ENCODE measurements around the gene ERFE.
"Not testable (repeated sequence)": the region's sequence is repeated elsewhere in the genome, so short reads cannot be mapped to it uniquely, and the experiment has no call there.

Gene ERFE

DNA sequence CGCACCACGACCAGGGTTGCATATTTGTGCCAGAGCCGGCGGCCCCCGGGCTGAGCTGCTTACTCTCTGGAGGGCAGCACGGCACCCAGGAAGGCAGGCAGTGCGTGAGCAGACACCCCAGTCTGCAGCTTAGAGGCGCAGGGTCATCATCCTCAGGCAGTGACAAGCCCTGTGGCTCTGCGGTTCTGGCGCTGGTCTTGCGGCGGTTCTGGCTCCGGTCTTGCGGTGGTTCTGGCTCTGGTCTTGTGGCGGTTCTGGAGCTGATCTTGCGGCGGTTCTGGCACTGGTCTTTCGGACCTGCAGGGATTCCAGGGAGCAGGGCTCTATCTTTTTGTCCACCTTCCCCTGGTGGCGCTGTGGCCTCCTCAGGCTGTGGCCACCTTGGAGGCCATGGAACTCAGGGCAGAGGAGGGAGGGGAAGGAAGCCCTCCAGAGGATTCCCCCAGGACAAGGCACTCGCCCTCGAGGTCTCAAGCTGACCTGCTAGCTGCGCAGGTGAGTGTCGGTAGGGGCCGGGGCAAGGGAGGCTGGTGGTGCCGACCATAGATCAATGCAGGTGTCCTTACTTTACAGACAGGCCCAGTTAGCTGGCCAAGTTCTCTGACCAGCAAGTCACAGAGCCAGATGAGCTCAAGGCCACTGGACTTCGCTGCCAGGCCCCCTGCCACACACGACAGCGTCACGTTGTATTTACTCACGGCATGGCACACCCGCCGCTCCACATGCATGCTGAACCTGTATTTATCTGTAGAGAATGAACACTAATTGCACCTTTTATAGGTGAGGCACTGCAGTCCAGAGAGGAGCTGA, 43.7 kb upstream of the ERFE start:
- no peaks in the 10 kb centered on the region for H3K4me1 ChIP-seq (ENCODE audit: insufficient read depth, low read length, severe bottlenecking)
- H3F3A ChIP-seq (ENCODE audit: insufficient read depth, low read length): no peaks in the 10 kb centered on the region
- H3K4me3 ChIP-seq (ENCODE audit: low read depth, low read length, poor library complexity, severe bottlenecking): no peak overlapping the region
- no peaks in the 10 kb centered on the region for H3K9me2 ChIP-seq (ENCODE audit: low read depth, low read length)
- H3K9ac ChIP-seq (ENCODE audit: low read length): no peak overlapping the region
- peaks cover 11% of the 10 kb centered on the region for H3K27me3 ChIP-seq (ENCODE audit: insufficient read depth, low read length)
- TF ChIP-seq CTCF (IDR thresholded peaks at IDR 0.05; ENCODE audit: low read length) (no peak), EZH2 (IDR thresholded peaks at IDR 0.05; ENCODE audit: borderline replicate concordance, low read length) (no peak)
- no peak overlapping the region for H3K4me2 ChIP-seq (ENCODE audit: low read length)
- peaks cover 11% of the 10 kb centered on the region; the same call in 1 of the 2 replicates for H3K9me3 ChIP-seq (ENCODE audit: low read length)
- no peaks in the 10 kb centered on the region for H3K79me2 ChIP-seq (ENCODE audit: insufficient read depth, low read length)
- no peak overlapping the region for H2AFZ ChIP-seq (ENCODE audit: low read length)
- H3K27ac ChIP-seq (ENCODE audit: low read depth, low read length, poor library complexity, severe bottlenecking): no peak overlapping the region
- no peaks in the 10 kb centered on the region for H4K20me1 ChIP-seq (ENCODE audit: insufficient read depth, low read length)
- H3K36me3 ChIP-seq (ENCODE audit: insufficient read depth, low read length): no peaks in the 10 kb centered on the region; the same call in 1 of the 2 replicates

- H3K4me3 ChIP-seq (ENCODE audit: low read depth, low read length, poor library complexity, severe bottlenecking); H3K4me2 ChIP-seq (ENCODE audit: low read length); H3K9me2 ChIP-seq (ENCODE audit: low read depth, low read length); H3F3A ChIP-seq (ENCODE audit: insufficient read depth, low read length); H3K79me2 ChIP-seq (ENCODE audit: insufficient read depth, low read length); H2AFZ ChIP-seq (ENCODE audit: low read length); H3K4me1 ChIP-seq (ENCODE audit: insufficient read depth, low read length, severe bottlenecking); H4K20me1 ChIP-seq (ENCODE audit: insufficient read depth, low read length); H3K36me3 ChIP-seq (ENCODE audit: insufficient read depth, low read length); H3K27ac ChIP-seq (ENCODE audit: low read depth, low read length, poor library complexity, severe bottlenecking); H3K9ac ChIP-seq (ENCODE audit: low read length): not testable (repeated sequence)
- H3K9me3 ChIP-seq (ENCODE audit: low read length): peaks cover 11% of the 10 kb centered on the region; the same call in 1 of the 2 replicates
- peaks cover 11% of the 10 kb centered on the region for H3K27me3 ChIP-seq (ENCODE audit: insufficient read depth, low read length)
These were observed 43.1 kb upstream of the ERFE start for GRCh38 chr2:238115709-238116108.

DNA sequence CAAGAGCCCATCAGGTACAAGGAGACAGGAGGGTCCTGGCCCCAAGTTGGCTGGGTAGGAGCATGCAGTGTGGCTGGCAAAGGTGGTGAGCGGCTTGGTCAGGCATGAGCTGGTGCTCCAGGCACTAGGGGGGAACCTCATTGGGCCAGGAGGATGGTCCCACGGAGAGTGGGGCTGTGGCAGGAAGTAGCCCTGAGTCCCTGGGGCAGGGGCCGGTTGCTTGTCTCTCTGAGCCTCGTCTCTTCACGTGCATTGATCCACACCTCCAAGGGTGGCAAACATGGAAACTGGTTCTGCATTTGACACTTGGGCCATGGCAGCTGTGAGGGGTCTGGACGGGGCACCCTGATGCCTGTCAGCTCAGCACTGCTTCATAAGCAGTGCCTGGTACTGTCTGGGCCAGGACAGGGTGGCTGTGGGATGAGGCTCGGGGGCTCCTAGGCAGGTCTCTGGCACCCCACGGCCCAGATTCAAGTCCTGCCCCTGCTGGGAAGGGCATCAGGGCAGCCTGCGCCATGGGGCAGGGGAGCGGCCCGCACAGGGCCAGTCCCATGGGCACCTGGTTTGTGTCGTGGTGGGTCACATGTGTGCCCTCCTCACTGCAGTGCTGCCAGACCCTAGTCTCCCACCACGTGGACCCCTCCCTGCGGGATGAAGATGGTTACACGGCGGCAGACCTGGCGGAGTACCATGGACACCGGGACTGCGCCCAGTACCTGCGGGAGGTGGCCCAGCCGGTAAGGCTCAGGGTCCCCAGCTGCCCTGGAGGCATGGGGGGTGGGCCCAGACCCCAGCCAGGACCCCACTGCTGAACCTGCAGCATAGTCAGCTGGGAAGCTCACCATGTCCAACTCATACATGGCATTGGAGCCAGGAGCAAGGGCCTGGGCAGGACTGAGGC, 42.2 kb upstream of the ERFE start:
- peaks cover 8% of the 10 kb centered on the region; the same call in 1 of the 2 replicates for H3K9me3 ChIP-seq (ENCODE audit: low read length)
- no peak overlapping the region for H2AFZ ChIP-seq (ENCODE audit: low read length)
- no peak overlapping the region for H3K9ac ChIP-seq (ENCODE audit: low read length)
- no peaks in the 10 kb centered on the region for H3K4me1 ChIP-seq (ENCODE audit: insufficient read depth, low read length, severe bottlenecking)
- H3F3A ChIP-seq (ENCODE audit: insufficient read depth, low read length): no peaks in the 10 kb centered on the region
- no peaks in the 10 kb centered on the region for H3K79me2 ChIP-seq (ENCODE audit: insufficient read depth, low read length)
- H3K36me3 ChIP-seq (ENCODE audit: insufficient read depth, low read length): no peaks in the 10 kb centered on the region; the same call in 1 of the 2 replicates
- H3K4me2 ChIP-seq (ENCODE audit: low read length): no peak overlapping the region
- TF ChIP-seq EZH2 (IDR thresholded peaks at IDR 0.05; ENCODE audit: borderline replicate concordance, low read length) (no peak), CTCF (IDR thresholded peaks at IDR 0.05; ENCODE audit: low read length) (no peak)
- H3K27ac ChIP-seq (ENCODE audit: low read depth, low read length, poor library complexity, severe bottlenecking): no peak overlapping the region
- H3K9me2 ChIP-seq (ENCODE audit: low read depth, low read length): no peaks in the 10 kb centered on the region
- no peaks in the 10 kb centered on the region for H4K20me1 ChIP-seq (ENCODE audit: insufficient read depth, low read length)
- no peak overlapping the region for H3K4me3 ChIP-seq (ENCODE audit: low read depth, low read length, poor library complexity, severe bottlenecking)
- H3K27me3 ChIP-seq (ENCODE audit: insufficient read depth, low read length): peaks cover 11% of the 10 kb centered on the region
